GM12891 (cell line): ENCODE measurements around the gene PRDM16.

Source experiments
- PAX5 ChIP-seq: IDR thresholded peaks from 2 replicates; pipeline ENCODE4 v1.6.1; 2011; ENCODE audit warnings: low read length, moderate library complexity, mild to moderate bottlenecking; ENCODE audit not compliant: insufficient read depth, severe bottlenecking
- POLR2A ChIP-seq: IDR thresholded peaks from 2 replicates; pipeline ENCODE4 v1.6.1; 2011; ENCODE audit warnings: low read depth, low read length, control low read depth
- POLR2AphosphoS5 ChIP-seq: IDR thresholded peaks from 2 replicates; pipeline ENCODE4 v1.6.1; 2011; ENCODE audit warnings: low read depth, low read length, control low read depth
- TAF1 ChIP-seq: IDR thresholded peaks from 2 replicates; pipeline ENCODE4 v1.6.1; 2011; ENCODE audit warnings: low read depth, low read length, control low read depth

- TF ChIP-seq POLR2A = no peak
- TF ChIP-seq POLR2AphosphoS5 = no peak
- TF ChIP-seq TAF1 = no peak
- TF ChIP-seq PAX5 = no peak
These were observed 60.1 kb downstream of the PRDM16 start for GRCh38 chr1:3129133-3129490.
